Right lobe of liver (tissue), 6 donors: ENCODE results near the gene CXCL12. TPM values are rescaled to one million over a fixed set of nuclear protein-coding genes. Genes with fewer than 3 reads are reported as not detected.

Experiments used
- ATAC-seq, 4 donors: fragments of 200-7000 bp; cut with Tn5 transposase; one replicate each; pipeline ENCODE4 v1.9.1; 2020; ENCODE audit warnings: mild to moderate bottlenecking in 4 of 4, moderate library complexity in 4 of 4
- DNase-seq, 3 donors: peaks; one replicate each; pipeline ENCODE4 v3.0.0-alpha.2; 2020
- H3K27ac ChIP-seq, 3 donors: fragments of 200-600 bp; one replicate each; pipeline ENCODE4 v1.8.0; 2022
- H3K27me3 ChIP-seq, 2 donors: fragments of 200-600 bp; one replicate each; pipeline ENCODE4 v1.8.0; 2022
- H3K36me3 ChIP-seq, 4 donors: fragments of 200-600 bp; sonication (generic) in 1 of 4; one replicate each; pipeline versions ENCODE4 v1.5.1 to v1.8.0; 2017 to 2022; ENCODE audit warnings: control low read depth in 1 of 4
- H3K4me1 ChIP-seq, 4 donors: fragments of 200-600 bp; sonication (generic) in 1 of 4; one replicate each; pipeline versions ENCODE4 v1.5.1 to v1.8.0; 2017 to 2022; ENCODE audit warnings: control low read depth in 1 of 4
- H3K4me3 ChIP-seq, 3 donors: fragments of 200-600 bp; one replicate each; pipeline ENCODE4 v1.8.0; 2022
- H3K9me3 ChIP-seq, 4 donors: fragments of 200-600 bp; sonication (generic) in 1 of 4; one replicate each; pipeline versions ENCODE4 v1.5.1 to v1.8.0; 2017 to 2022; ENCODE audit warnings: control low read depth in 1 of 4
- CTCF ChIP-seq, 4 donors: fragments of 200-600 bp in 3 of 4; fragments of 450-650 bp in 1 of 4; IDR thresholded peaks; one replicate each; pipeline versions ENCODE4 v1.5.1 to v1.8.0; 2016 to 2022; ENCODE audit warnings: antibody characterized with exemption in 4 of 4, mild to moderate bottlenecking in 2 of 4
- POLR2A ChIP-seq: fragments of 450-650 bp; IDR thresholded peaks from one replicate; pipeline ENCODE4 v1.6.1; 2017; ENCODE audit warnings: antibody characterized with exemption, mild to moderate bottlenecking
- WGBS: methylation state at CpG from one replicate; pipeline ENCODE4 v1.1.6; 2018; ENCODE audit warnings: low coverage, low lambda C conversion rate; ENCODE audit not compliant: insufficient coverage; ENCODE audit errors: missing lambda C conversion rate; 5-methylcytosine and 5-hydroxymethylcytosine counted together
- intact Hi-C, 2 donors: fragments of 100-400 bp; cut with DNase I; formaldehyde crosslinking; loops; one replicate each; pipeline versions ENCODE4 v1.11.2 to v1.14.1; 2022
- total RNA-seq, 6 experiments: library from RNA; depleted of rRNA in 2 of 6; stranded (reverse); fragments of >200 nt in 2 of 6; fragmentation: NEBNext Ultra II Directional in 3 of 6; extraction: Animal tissue kit (Norgen Biotek cat#: 25700) in 3 of 6; gene quantifications; one replicate each; pipeline versions ENCODE4 v1.1.0 to v1.2.4, GENCODE V29; 2016 to 2023
- donor health status: DM: no; HTN: yes; CAD: no.
- donor health status: DM: no; HTN: no; CAD: no.
- donor health status: DM: no; HTN: no; CAD: no.
- donor health status: DM: no; HTN: yes; CAD: no.
- donor health status: DM: no; HTN: yes; CAD: no.

Gene CXCL12
- total RNA-seq, 6 experiments from 2014 or later = 17.5 to 116 (median 65.3) TPM

GRCh38 chr10:44377651-44378310, 7.1 kb downstream of the CXCL12 start:
- H3K4me3 ChIP-seq = no peak overlapping the region
- H3K4me1 ChIP-seq = no peaks in the 10 kb centered on the region
- TF ChIP-seq CTCF (IDR thresholded peaks at IDR 0.05) (no peak), POLR2A (no peak)
- ATAC-seq (no peak), DNase-seq (peak in 1 of 3 donors; percentile 45)
- no peaks in the 10 kb centered on the region for H3K36me3 ChIP-seq
- no peaks in the 10 kb centered on the region for H3K27me3 ChIP-seq
- intact Hi-C loops = no loop called here
- 82% methylated on average over 7 of the region's 16 CpGs for WGBS
- no peaks in the 10 kb centered on the region for H3K9me3 ChIP-seq
- H3K27ac ChIP-seq = no peak overlapping the region

- 41% methylated on average over 7 of the region's 7 CpGs for WGBS
- H3K27me3 ChIP-seq = no peaks in the 10 kb centered on the region
- no peak overlapping the region for H3K27ac ChIP-seq
- no peaks in the 10 kb centered on the region for H3K36me3 ChIP-seq
- intact Hi-C loops = no loop called here
- H3K9me3 ChIP-seq = no peaks in the 10 kb centered on the region
- no peak overlapping the region for H3K4me3 ChIP-seq
- DNase-seq = no peak
- no peaks in the 10 kb centered on the region for H3K4me1 ChIP-seq
- ATAC-seq = no peak
- TF ChIP-seq CTCF (IDR thresholded peaks at IDR 0.05) = no peak
- TF ChIP-seq POLR2A = no peak
These were observed 8.3 kb downstream of the CXCL12 start for GRCh38 chr10:44376472-44377099.

GRCh38 chr10:44374155-44374554, 10.7 kb downstream of the CXCL12 start:
- intact Hi-C loops = no loop called here
- H3K36me3 ChIP-seq = no peaks in the 10 kb centered on the region
- no peak for TF ChIP-seq CTCF (IDR thresholded peaks at IDR 0.05)
- TF ChIP-seq POLR2A = no peak
- ATAC-seq (no peak), DNase-seq (no peak)
- H3K4me3 ChIP-seq = no peak overlapping the region
- no peaks in the 10 kb centered on the region for H3K4me1 ChIP-seq
- 57% methylated on average over 1 of the region's 6 CpGs for whole genome bisulfite sequencing
- H3K9me3 ChIP-seq = no peaks in the 10 kb centered on the region
- no peaks in the 10 kb centered on the region for H3K27me3 ChIP-seq
- H3K27ac ChIP-seq = no peak overlapping the region

- Histone ChIP-seq H3K27ac (no peak overlapping the region), H3K27me3 (no peaks in the 10 kb centered on the region), H3K4me1 (no peaks in the 10 kb centered on the region), H3K4me3 (no peak overlapping the region), H3K36me3 (no peaks in the 10 kb centered on the region), H3K9me3 (no peaks in the 10 kb centered on the region)
- DNase-seq = no peak
- TF ChIP-seq CTCF (IDR thresholded peaks at IDR 0.05) = no peak
- no peak for TF ChIP-seq POLR2A
- intact Hi-C loops = no loop called here
- WGBS = 74% methylated on average over 6 of the region's 27 CpGs
- no peak for ATAC-seq
These were observed 11.4 kb downstream of the CXCL12 start for GRCh38 chr10:44373341-44373995.
